ENCODE measurements around the gene UNC119B. TPM values are rescaled to one million over a fixed set of nuclear protein-coding genes. Genes with fewer than 3 reads are reported as not detected.

The UNC119B gene
- total RNA-seq, 1 experiment from 2014 or later, result 51.5 TPM

- no peak overlapping the region for H2BK5ac ChIP-seq (ENCODE audit: insufficient read length, low read length)
- no peak overlapping the region for H2BK12ac ChIP-seq (ENCODE audit: insufficient read length, low read depth, low read length)
- DNase-seq, result no peak
- no peak overlapping the region for H3T11ph ChIP-seq (ENCODE audit: low read length)
- TF ChIP-seq, protein P1, sequence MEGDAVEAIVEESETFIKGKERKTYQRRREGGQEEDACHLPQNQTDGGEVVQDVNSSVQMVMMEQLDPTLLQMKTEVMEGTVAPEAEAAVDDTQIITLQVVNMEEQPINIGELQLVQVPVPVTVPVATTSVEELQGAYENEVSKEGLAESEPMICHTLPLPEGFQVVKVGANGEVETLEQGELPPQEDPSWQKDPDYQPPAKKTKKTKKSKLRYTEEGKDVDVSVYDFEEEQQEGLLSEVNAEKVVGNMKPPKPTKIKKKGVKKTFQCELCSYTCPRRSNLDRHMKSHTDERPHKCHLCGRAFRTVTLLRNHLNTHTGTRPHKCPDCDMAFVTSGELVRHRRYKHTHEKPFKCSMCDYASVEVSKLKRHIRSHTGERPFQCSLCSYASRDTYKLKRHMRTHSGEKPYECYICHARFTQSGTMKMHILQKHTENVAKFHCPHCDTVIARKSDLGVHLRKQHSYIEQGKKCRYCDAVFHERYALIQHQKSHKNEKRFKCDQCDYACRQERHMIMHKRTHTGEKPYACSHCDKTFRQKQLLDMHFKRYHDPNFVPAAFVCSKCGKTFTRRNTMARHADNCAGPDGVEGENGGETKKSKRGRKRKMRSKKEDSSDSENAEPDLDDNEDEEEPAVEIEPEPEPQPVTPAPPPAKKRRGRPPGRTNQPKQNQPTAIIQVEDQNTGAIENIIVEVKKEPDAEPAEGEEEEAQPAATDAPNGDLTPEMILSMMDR (conservative IDR thresholded peaks at IDR 0.05), result no peak
- Mint-ChIP-seq H3K27me3 (ENCODE audit: low read depth) (no peaks in the 10 kb centered on the region), H3K27ac (peak overlapping the region in 1 of 3 experiments; percentile 2; a peak in 1 of 7 replicates), H3K4me3 (no peak overlapping the region), H3K4me1 (no peaks in the 10 kb centered on the region), H3K36me3 (ENCODE audit: insufficient read depth in 1 of 3, low read depth in 3 of 3) (peaks cover 41 to 69% (median 63%) of the 10 kb centered on the region in 3 experiments; a peak in 6 of 7 replicates), H3K9me3 (no peaks in the 10 kb centered on the region)
- no peak overlapping the region for H3K18ac ChIP-seq (ENCODE audit: insufficient read length, low read depth, low read length)
- H3K27ac ChIP-seq (ENCODE audit: insufficient read length, low read depth, low read length), result no peak overlapping the region
- no peak overlapping the region for H4K8ac ChIP-seq (replicated peaks; ENCODE audit: insufficient read length, low read depth, low read length)
- H3K23me2 ChIP-seq (ENCODE audit: insufficient read length, low read depth, low read length, poor library complexity, severe bottlenecking), result no peaks in the 10 kb centered on the region
- H2BK15ac ChIP-seq (ENCODE audit: low read depth, low read length), result no peak overlapping the region
- H3K79me1 ChIP-seq (ENCODE audit: insufficient read depth, low read depth, low read length, poor library complexity, severe bottlenecking), result no peaks in the 10 kb centered on the region
- no peak overlapping the region for H3K56ac ChIP-seq (ENCODE audit: insufficient read length, low read depth, low read length)
- H3K4me2 ChIP-seq (ENCODE audit: insufficient read depth, insufficient read length, low read length), result no peak overlapping the region
- H3K9ac ChIP-seq (ENCODE audit: extremely low read depth, insufficient read length, low read length), result no peak overlapping the region
- no CpG with 5 or more reads among the region's 5 CpGs for WGBS (ENCODE audit: extremely low coverage, insufficient read length, low lambda C conversion rate)
- H2BK120ac ChIP-seq (ENCODE audit: low read depth, low read length, poor library complexity, severe bottlenecking), result no peak overlapping the region
- no peak overlapping the region for H3K23ac ChIP-seq (ENCODE audit: insufficient read length, low read depth, low read length)
- H3K9me3 ChIP-seq (ENCODE audit: control insufficient read depth, low read depth, low read length), result no peaks in the 10 kb centered on the region
- no peaks in the 10 kb centered on the region for H3K79me2 ChIP-seq (ENCODE audit: insufficient read depth, low read length)
- no peak overlapping the region for H3K4ac ChIP-seq (ENCODE audit: low read depth, low read length)
- no peak overlapping the region for H4K91ac ChIP-seq (ENCODE audit: insufficient read length, low read depth, low read length)
- no peak overlapping the region for H4K5ac ChIP-seq (ENCODE audit: insufficient read length, low read depth, low read length)
- H3K4me1 ChIP-seq (ENCODE audit: insufficient read depth, low read length), result no peaks in the 10 kb centered on the region
- H2BK20ac ChIP-seq (ENCODE audit: low read depth, low read length, poor library complexity, severe bottlenecking), result no peak overlapping the region
- no peaks in the 10 kb centered on the region for H4K20me1 ChIP-seq (ENCODE audit: control insufficient read depth, insufficient read depth, insufficient read length)
- H3K27me3 ChIP-seq (ENCODE audit: insufficient read depth, low read length), result no peaks in the 10 kb centered on the region
- H3K14ac ChIP-seq (ENCODE audit: insufficient read depth, low read length), result no peak overlapping the region
- H2AK5ac ChIP-seq (ENCODE audit: insufficient read length, low read length), result no peak overlapping the region
- no peak overlapping the region for H2AFZ ChIP-seq (ENCODE audit: low read length)
Observed at GRCh38 chr12:120700886-120701285, 9.4 kb upstream of the UNC119B start.
